Breast epithelium (tissue), 3 donors: ENCODE data around the gene PPP1CA.

ENCODE experiments used
- POLR2A ChIP-seq: fragments of 450-650 bp; IDR thresholded peaks from one replicate; pipeline ENCODE4 v1.6.1; 2016; ENCODE audit warnings: antibody characterized with exemption, mild to moderate bottlenecking, moderate library complexity
- POLR2AphosphoS5 ChIP-seq, 3 donors: sonication (generic); formaldehyde crosslinking; IDR thresholded peaks; one replicate each; pipeline ENCODE4 v1.6.1; 2017; ENCODE audit warnings: antibody characterized with exemption in 3 of 3
- TF ChIP-seq, protein P1 (sequence below), 3 donors: fragments of 450-650 bp; IDR thresholded peaks; one replicate each; pipeline ENCODE4 v1.5.1; 2016 to 2017; ENCODE audit warnings: antibody characterized with exemption in 3 of 3, mild to moderate bottlenecking in 3 of 3, moderate library complexity in 3 of 3

DNA sequence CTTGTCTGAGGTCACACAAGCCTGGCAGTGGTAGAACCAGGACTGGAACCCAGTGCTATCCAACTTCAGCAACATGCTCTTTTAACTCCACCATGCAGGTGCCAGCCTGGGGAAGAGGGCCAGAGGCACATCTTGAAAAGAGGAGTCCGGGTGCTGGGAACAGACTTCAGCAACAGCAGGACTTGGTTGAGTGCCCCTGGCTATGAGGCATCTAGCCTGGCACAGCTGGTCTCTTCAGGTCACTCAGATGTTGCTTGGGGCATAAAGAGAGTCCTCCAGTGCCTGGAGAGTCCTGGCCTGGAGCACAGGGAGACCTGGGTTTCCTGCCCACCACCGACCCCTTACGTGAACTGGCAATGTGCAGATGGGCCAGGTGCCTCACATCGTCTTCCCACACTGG is 23.1 kb downstream of the PPP1CA start:
- TF ChIP-seq, protein P1, sequence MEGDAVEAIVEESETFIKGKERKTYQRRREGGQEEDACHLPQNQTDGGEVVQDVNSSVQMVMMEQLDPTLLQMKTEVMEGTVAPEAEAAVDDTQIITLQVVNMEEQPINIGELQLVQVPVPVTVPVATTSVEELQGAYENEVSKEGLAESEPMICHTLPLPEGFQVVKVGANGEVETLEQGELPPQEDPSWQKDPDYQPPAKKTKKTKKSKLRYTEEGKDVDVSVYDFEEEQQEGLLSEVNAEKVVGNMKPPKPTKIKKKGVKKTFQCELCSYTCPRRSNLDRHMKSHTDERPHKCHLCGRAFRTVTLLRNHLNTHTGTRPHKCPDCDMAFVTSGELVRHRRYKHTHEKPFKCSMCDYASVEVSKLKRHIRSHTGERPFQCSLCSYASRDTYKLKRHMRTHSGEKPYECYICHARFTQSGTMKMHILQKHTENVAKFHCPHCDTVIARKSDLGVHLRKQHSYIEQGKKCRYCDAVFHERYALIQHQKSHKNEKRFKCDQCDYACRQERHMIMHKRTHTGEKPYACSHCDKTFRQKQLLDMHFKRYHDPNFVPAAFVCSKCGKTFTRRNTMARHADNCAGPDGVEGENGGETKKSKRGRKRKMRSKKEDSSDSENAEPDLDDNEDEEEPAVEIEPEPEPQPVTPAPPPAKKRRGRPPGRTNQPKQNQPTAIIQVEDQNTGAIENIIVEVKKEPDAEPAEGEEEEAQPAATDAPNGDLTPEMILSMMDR (IDR thresholded peaks at IDR 0.05), result no peak
- no peak for TF ChIP-seq POLR2A
- no peak for TF ChIP-seq POLR2AphosphoS5 (IDR thresholded peaks at IDR 0.05)
